Peyer's patch (tissue), 4 donors: Measurements from ENCODE around the gene HSD17B8.

ENCODE experiments used
- CTCF ChIP-seq, 6 experiments: fragments of 450-650 bp in 4 of 6; fragments of 200-600 bp in 2 of 6; sonication (generic) in 1 of 6; IDR thresholded peaks; one replicate each; pipeline ENCODE4 v1.5.1; 2017 to 2019; ENCODE audit warnings: antibody characterized with exemption in 6 of 6, mild to moderate bottlenecking in 3 of 6, moderate library complexity in 1 of 6
- POLR2A ChIP-seq, 2 donors: fragments of 450-650 bp; IDR thresholded peaks; one replicate each; pipeline ENCODE4 v1.5.1; 2017; ENCODE audit warnings: antibody characterized with exemption in 2 of 2, mild to moderate bottlenecking in 2 of 2, moderate library complexity in 2 of 2

- TF ChIP-seq CTCF (IDR thresholded peaks at IDR 0.05) (no peak), POLR2A (IDR thresholded peaks at IDR 0.05) (no peak)
Measured at GRCh38 chr6:33199687-33200218, 4.7 kb upstream of the HSD17B8 start.
